GM12865 (cell line): ENCODE results near the gene LPP.

Experiments
- DNase-seq: peaks from one replicate; pipeline ENCODE4 v3.0.0; 2010; ENCODE audit warnings: low read depth
- H3K4me3 ChIP-seq: 2 replicates; pipeline ENCODE4 v1.5.1; 2011; ENCODE audit warnings: mild to moderate bottlenecking, low read depth, low read length, control low read depth
- TF ChIP-seq, protein P1 (sequence below): IDR thresholded peaks from 2 replicates; pipeline ENCODE4 v1.5.1; 2011; ENCODE audit warnings: low read length, control low read depth, low read depth, inconsistent platforms; ENCODE audit not compliant: insufficient read depth; ENCODE audit errors: missing control alignments

Gene LPP

DNA sequence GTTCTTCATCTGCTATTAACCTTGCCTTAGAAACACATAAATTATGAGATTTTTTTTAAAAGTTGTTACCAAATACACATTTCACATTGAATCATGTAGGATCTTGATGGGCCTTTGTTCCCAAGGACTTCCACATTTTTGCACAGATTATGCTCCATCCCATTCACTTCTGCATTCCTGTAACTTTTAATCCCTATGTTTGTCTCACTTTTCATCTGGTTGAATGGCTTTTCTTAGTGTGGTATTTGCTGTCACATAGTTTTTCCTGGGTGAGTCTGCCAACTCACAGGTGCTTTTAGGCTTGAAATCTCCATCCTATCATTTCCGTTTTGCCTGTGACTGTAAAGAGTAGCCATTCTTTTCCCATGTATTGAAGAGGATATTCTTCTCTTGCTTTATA is 720.6 kb downstream of the LPP start:
- TF ChIP-seq, protein P1, sequence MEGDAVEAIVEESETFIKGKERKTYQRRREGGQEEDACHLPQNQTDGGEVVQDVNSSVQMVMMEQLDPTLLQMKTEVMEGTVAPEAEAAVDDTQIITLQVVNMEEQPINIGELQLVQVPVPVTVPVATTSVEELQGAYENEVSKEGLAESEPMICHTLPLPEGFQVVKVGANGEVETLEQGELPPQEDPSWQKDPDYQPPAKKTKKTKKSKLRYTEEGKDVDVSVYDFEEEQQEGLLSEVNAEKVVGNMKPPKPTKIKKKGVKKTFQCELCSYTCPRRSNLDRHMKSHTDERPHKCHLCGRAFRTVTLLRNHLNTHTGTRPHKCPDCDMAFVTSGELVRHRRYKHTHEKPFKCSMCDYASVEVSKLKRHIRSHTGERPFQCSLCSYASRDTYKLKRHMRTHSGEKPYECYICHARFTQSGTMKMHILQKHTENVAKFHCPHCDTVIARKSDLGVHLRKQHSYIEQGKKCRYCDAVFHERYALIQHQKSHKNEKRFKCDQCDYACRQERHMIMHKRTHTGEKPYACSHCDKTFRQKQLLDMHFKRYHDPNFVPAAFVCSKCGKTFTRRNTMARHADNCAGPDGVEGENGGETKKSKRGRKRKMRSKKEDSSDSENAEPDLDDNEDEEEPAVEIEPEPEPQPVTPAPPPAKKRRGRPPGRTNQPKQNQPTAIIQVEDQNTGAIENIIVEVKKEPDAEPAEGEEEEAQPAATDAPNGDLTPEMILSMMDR = no peak
- no peak for DNase-seq
- no peak overlapping the region for H3K4me3 ChIP-seq

- no peak overlapping the region for H3K4me3 ChIP-seq
Observed at GRCh38 chr3:188875413-188875812, 721.5 kb downstream of the LPP start.

GRCh38 chr3:188876370-188876769 is 722.4 kb downstream of the LPP start:
- no peak for DNase-seq
- TF ChIP-seq, protein P1 = no peak
- H3K4me3 ChIP-seq = no peak overlapping the region

More at GRCh38 chr3:188875413-188875812, 721.5 kb downstream of the LPP start:
- peak; percentile 10 for DNase-seq
- TF ChIP-seq, protein P1 = no peak

DNA sequence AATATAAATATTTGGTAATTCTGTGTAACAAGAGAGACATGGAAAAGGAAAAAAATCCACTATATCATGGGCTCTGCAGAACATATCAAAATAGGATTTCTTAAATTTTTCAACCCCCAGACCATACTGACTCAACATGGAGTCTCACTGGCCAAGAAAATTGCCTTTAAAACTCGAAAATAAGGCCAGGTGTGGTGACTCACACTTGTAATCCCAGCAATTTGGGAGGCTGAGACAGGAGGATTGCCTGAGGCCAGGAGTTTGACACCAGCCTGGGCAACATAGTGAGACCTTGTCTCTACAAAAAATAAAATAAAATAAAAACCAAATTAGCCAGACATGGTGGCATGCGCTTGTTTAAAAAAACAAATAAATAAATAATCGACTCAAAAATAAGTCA is 723.4 kb downstream of the LPP start:
- no peak overlapping the region for H3K4me3 ChIP-seq

GRCh38 chr3:188878076-188878475 is 724.1 kb downstream of the LPP start:
- DNase-seq = no peak
- TF ChIP-seq, protein P1 = no peak
- no peak overlapping the region for H3K4me3 ChIP-seq

More for the DNA sequence above, 723.4 kb downstream of the LPP start:
- TF ChIP-seq, protein P1 = no peak
- no peak for DNase-seq

- TF ChIP-seq, protein P1 = no peak
- DNase-seq = no peak
- H3K4me3 ChIP-seq = no peak overlapping the region
Observed at GRCh38 chr3:188881954-188882641, 728.1 kb downstream of the LPP start.
